MCF 10A (cell line): Measurements from ENCODE around the gene PYDC1. TPM values are rescaled to one million over a fixed set of nuclear protein-coding genes. Genes with fewer than 3 reads are reported as not detected.
A peak's percentile ranks its signal among the peaks of the same experiment; 100 is the strongest.
"Not testable (repeated sequence)": the region's sequence is repeated elsewhere in the genome, so short reads cannot be mapped to it uniquely, and the experiment has no call there.

Source experiments
- BruUV-seq: library from RNA; stranded (reverse); fragments of 400-500 nt; replicated peaks from 2 replicates; lab custom pipeline; 2021; lab: Mats Ljungman, UMichigan
- CTCF ChIA-PET: fragments of 300-600 bp; sonication (Branson Sonifier 250); formaldehyde crosslinking; extraction: SDS; loops from one replicate; lab custom pipeline; 2021; ENCODE audit warnings: antibody characterized with exemption, inconsistent platforms; lab: Yijun Ruan, JAX
- POLR2A ChIA-PET: fragments of 300-600, 350-650 bp; sonication (Branson Sonifier 250); formaldehyde crosslinking; extraction: SDS; loops from one replicate; lab custom pipeline; 2020; ENCODE audit warnings: antibody characterized with exemption, inconsistent platforms; lab: Yijun Ruan, JAX
- DNase-seq: peaks from one replicate; pipeline ENCODE4 v3.0.0-alpha.2; 2018; ENCODE audit not compliant: unreplicated experiment
- H3K27ac Mint-ChIP-seq: one replicate; pipeline ENCODE4 v1.8.0; 2022; ENCODE audit warnings: mild to moderate bottlenecking, low read depth, mixed read lengths; ENCODE audit not compliant: unreplicated experiment
- H3K27me3 Mint-ChIP-seq: one replicate; pipeline ENCODE4 v1.8.0; 2022; ENCODE audit warnings: mixed read lengths; ENCODE audit not compliant: insufficient read depth, unreplicated experiment
- H3K36me3 Mint-ChIP-seq: one replicate; pipeline ENCODE4 v1.8.0; 2022; ENCODE audit warnings: mild to moderate bottlenecking, moderate library complexity, mixed read lengths; ENCODE audit not compliant: insufficient read depth, unreplicated experiment
- H3K4me1 Mint-ChIP-seq: one replicate; pipeline ENCODE4 v1.8.0; 2022; ENCODE audit warnings: mixed read lengths; ENCODE audit not compliant: insufficient read depth, unreplicated experiment
- H3K4me3 Mint-ChIP-seq: one replicate; pipeline ENCODE4 v1.8.0; 2022; ENCODE audit warnings: mild to moderate bottlenecking, moderate library complexity, mixed read lengths; ENCODE audit not compliant: unreplicated experiment
- H3K9me3 Mint-ChIP-seq: one replicate; pipeline ENCODE4 v1.8.0; 2022; ENCODE audit warnings: mixed read lengths; ENCODE audit not compliant: unreplicated experiment
- CTCF ChIP-seq: fragments of 200-600 bp; IDR thresholded peaks from one replicate; pipeline ENCODE4 v1.8.0; 2022; ENCODE audit warnings: antibody characterized with exemption, mild to moderate bottlenecking; ENCODE audit not compliant: unreplicated experiment
- intact Hi-C: fragments of 100-400 bp; cut with micrococcal nuclease; formaldehyde crosslinking; loops from 2 replicates; pipeline ENCODE4 v1.14.1; 2022
- total RNA-seq: library from RNA; stranded (reverse); gene quantifications from 2 replicates; pipeline ENCODE4 v1.2.3, GENCODE V29; 2022

PYDC1 gene
- total RNA-seq, 1 experiment from 2014 or later: not detected

DNA sequence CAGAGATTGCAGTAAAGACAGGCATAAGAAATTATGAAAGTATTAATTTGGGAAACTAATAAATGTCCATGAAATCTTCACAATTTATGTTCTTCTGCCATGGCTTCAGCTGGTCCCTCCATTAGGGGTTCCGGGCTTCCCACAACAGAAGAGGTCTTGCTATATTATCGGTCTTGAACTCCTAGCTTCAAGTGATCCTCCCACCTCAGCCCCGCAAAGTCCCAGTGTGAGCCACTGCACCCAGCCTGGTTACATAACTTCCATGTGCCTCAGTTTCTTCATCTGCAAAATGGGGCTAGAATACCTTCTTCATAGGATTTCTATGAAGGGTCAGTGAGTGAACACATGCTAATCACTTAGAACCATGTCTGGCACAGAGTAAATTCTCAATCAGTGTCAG, 29.4 kb upstream of the PYDC1 start:
- Mint-ChIP-seq H3K36me3 (no peaks in the 10 kb centered on the region), H3K9me3 (no peaks in the 10 kb centered on the region), H3K27me3 (no peaks in the 10 kb centered on the region), H3K27ac (no peak overlapping the region), H3K4me1 (peaks cover 19% of the 10 kb centered on the region), H3K4me3 (no peak overlapping the region)
- TF ChIP-seq CTCF: no peak
- ChIA-PET CTCF (no interaction called here), POLR2A (no interaction called here)
- no TSS peak for BruUV-seq
- intact Hi-C loops: no loop called here
- no peak for DNase-seq

DNA sequence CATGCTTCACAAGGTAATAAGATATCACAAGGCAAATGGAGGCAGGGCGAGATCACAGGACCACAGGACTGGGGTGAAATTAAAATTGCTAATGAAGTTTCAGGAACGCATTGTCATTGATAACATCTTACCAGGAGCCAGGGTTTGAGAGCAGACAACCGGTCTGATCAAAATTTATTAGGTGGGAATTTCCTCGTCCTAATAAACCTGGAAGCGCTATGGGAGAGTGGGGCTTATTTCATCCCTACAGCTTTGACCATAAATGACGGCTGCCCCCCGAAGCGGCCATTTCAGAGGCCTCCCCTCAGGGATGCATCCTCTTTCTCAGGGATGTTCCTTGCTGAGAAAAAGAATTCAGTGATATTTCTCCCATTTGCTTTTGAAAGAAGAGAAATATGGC, 28.7 kb upstream of the PYDC1 start:
- DNase-seq, BruUV-seq, H3K27me3 Mint-ChIP-seq, H3K27ac Mint-ChIP-seq, H3K4me3 Mint-ChIP-seq, intact Hi-C loops, H3K9me3 Mint-ChIP-seq, H3K36me3 Mint-ChIP-seq, CTCF ChIA-PET, POLR2A ChIA-PET: not testable (repeated sequence)
- peaks cover 19% of the 10 kb centered on the region for H3K4me1 Mint-ChIP-seq

DNA sequence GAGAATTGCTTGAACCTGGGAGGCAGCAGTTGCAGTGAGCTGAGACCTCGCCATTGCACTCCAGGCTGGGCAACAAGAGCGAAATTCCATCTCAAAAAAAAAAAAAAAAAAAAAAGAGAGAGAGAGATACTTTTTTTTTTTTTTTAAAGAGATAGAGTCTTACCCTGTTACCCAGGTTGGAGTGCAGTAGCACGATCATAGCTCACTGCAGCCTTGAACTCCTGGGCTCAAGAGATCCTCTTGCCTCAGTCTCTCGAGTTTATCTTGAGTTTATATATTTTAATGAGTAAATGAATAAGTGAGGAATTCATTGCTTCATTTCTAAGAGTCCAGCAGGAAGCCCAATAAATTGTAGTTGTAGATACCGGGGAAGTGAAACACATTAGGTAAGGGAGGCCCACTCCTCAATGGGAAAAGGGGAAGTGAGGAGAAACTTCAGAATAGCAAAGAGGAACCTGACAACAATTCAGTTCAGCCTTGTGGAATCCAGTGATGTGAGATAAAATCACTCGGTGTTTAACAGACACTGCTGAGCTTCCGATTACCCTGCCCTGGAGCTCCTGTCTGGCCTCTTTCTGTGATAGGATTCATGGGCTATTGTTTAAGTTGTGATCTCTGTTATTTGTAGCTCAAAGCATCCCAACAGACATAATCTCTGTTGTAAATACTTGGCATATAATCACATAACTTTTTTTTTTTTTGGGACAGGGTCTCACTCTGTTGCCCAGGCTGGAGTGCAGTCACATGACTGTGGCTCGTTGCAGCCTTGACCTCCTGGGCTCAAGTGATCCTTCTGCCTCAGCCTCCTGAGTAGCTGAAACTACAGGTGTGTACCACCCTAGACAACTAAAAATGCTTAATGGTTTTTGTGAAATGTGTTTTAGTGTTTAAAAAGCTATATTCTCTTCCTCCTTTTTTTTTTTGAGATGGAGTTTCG, 27.1 kb upstream of the PYDC1 start:
- no peak overlapping the region for H3K27ac Mint-ChIP-seq

DNA sequence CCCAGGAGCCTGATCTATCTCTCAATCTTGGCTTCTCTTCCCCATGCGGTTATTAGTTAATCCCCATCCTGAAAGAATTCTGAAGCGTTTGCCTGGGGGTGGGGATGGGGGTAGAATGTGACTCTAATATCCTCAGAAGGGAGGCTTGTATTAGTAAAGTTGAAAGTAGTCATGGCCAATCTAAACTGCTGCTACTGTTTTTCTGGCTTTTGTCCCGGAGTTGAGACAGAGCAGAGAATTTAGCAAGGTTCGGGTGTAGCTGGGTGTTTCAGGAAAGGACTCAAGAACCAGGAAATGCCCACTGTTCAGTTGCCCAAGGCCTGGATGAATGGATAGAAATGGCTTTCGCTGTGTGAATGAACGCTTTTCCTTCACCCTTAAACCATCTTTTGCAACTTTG, 25.3 kb upstream of the PYDC1 start:
- Mint-ChIP-seq H3K4me1 (peaks cover 8% of the 10 kb centered on the region), H3K9me3 (no peaks in the 10 kb centered on the region), H3K27ac (peak overlapping the region; percentile 81), H3K27me3 (no peaks in the 10 kb centered on the region), H3K36me3 (no peaks in the 10 kb centered on the region), H3K4me3 (no peak overlapping the region)
- peak; percentile 84 for DNase-seq
- BruUV-seq: no TSS peak
- TF ChIP-seq CTCF: no peak
- POLR2A ChIA-PET: interaction anchor here (0.6 to 1.0 kb wide), 4 partner anchors 41 to 211 kb away, joined by 3 to 4 read pairs (median 3); no protein-coding TSS in a partner anchor
- CTCF ChIA-PET: interaction anchor here (0.7 to 1.1 kb wide), 2 partner anchors 58 to 66 kb away, joined by 3 to 5 read pairs; no protein-coding TSS in a partner anchor
- intact Hi-C loops: no loop called here

More for the DNA sequence above, 27.1 kb upstream of the PYDC1 start:
- no peak for DNase-seq
- Mint-ChIP-seq H3K27me3 (no peaks in the 10 kb centered on the region), H3K4me3 (no peak overlapping the region), H3K4me1 (peaks cover 19% of the 10 kb centered on the region), H3K36me3 (no peaks in the 10 kb centered on the region), H3K9me3 (no peaks in the 10 kb centered on the region)
- ChIA-PET POLR2A (interaction anchor here (1.2 kb wide), 1 partner anchor 64 kb away, joined by 4 read pairs; the partner anchor contains the start of gene FUS), CTCF (interaction anchor here (0.5 to 1.0 kb wide), 6 partner anchors 12 to 319 kb away, joined by 3 to 4 read pairs (median 3); no protein-coding TSS in a partner anchor)
- no peak for TF ChIP-seq CTCF
- intact Hi-C loops: no loop called here
- BruUV-seq: no TSS peak
